GM18858 (cell line): Measurements from ENCODE around the gene ONECUT2.

Source experiments
- ATAC-seq: cut with Tn5 transposase; IDR thresholded peaks from one replicate; pipeline ENCODE4 v1.9.1; 2021; ENCODE audit not compliant: unreplicated experiment

Gene ONECUT2

GRCh38 chr18:57523171-57523956 lies 88.2 kb downstream of the ONECUT2 start:
- ATAC-seq = no peak

- ATAC-seq = no peak
Measured at GRCh38 chr18:57527556-57528229, 92.5 kb downstream of the ONECUT2 start.

- ATAC-seq = no peak
Measured at GRCh38 chr18:57529151-57529550, 94.0 kb downstream of the ONECUT2 start.

- ATAC-seq = no peak
Measured at GRCh38 chr18:57533006-57533867, 98.1 kb downstream of the ONECUT2 start.

- no peak for ATAC-seq
Measured at GRCh38 chr18:57533868-57534510, 98.8 kb downstream of the ONECUT2 start.

GRCh38 chr18:57534511-57534909 lies 99.3 kb downstream of the ONECUT2 start:
- ATAC-seq = no peak

- no peak for ATAC-seq
Measured at GRCh38 chr18:57538614-57539013, 103.4 kb downstream of the ONECUT2 start.

GRCh38 chr18:57539702-57540101 lies 104.5 kb downstream of the ONECUT2 start:
- no peak for ATAC-seq
